RWPE1 (cell line): ENCODE data around the gene TPM1.
"Not testable (repeated sequence)": the region's sequence is repeated elsewhere in the genome, so short reads cannot be mapped to it uniquely, and the experiment has no call there.

ENCODE experiments used
- CTCF ChIA-PET: fragments of 350-600 bp; sonication (Branson Sonifier 250); formaldehyde crosslinking; extraction: SDS; loops from one replicate; lab custom pipeline; 2021; lab: Yijun Ruan, JAX
- POLR2A ChIA-PET: fragments of 400-600 bp; formaldehyde crosslinking; extraction: SDS; loops from one replicate; lab custom pipeline; 2020; ENCODE audit warnings: antibody characterized with exemption; ENCODE audit not compliant: low non-redundant PET; lab: Yijun Ruan, JAX
- DNase-seq: peaks from one replicate; pipeline ENCODE4 v3.0.0; 2012; ENCODE audit warnings: low spot score
- H3K27ac ChIP-seq: fragments of 450-650 bp; 2 replicates; pipeline ENCODE4 v1.5.1; 2017
- TF ChIP-seq, protein P1 (sequence below): fragments of 450-650 bp; conservative IDR thresholded peaks from 2 replicates; pipeline ENCODE4 v1.5.1; 2017; ENCODE audit warnings: low read depth, mild to moderate bottlenecking

TPM1 gene

DNA sequence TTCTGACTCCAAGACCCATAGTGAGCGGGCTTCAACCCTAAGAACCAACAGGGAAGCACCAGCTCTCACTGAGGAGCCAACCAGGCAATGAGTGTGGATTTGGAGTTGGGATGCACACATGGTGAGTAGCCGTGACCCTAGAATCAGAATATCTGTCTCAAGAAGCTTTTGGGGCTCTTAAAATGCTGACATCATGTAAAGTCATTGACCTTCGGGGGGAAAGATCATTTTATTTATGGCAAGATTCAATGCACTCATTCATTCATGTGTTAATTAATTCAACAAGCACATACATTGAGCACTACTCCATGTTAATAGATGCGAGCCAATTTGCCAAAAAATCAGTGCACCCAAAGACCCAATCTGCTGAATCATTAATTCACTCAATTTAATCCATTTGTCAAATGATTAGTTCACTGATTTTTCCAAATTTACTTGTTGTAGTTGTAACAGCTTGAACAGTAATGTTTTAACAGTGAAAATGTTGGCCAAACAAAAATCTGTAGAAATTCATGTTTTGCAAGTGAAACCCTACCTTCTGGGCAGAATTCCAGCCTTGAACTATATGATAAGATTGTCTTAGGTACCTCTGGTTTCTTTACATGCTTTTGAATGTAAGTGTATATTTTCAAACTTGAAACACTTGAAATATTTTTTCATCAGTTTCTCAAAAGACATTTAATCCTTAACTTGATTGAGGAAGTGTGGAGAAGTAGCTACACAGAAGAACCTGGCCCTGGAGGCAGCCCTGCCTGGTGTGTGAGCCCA, 49.3 kb downstream of the TPM1 start:
- ChIA-PET CTCF (interaction anchor here (0.9 to 1.6 kb wide), 2 partner anchors 243 to 310 kb away, joined by 4 to 6 read pairs; no protein-coding TSS in a partner anchor), POLR2A (no interaction called here)
- TF ChIP-seq, protein P1, sequence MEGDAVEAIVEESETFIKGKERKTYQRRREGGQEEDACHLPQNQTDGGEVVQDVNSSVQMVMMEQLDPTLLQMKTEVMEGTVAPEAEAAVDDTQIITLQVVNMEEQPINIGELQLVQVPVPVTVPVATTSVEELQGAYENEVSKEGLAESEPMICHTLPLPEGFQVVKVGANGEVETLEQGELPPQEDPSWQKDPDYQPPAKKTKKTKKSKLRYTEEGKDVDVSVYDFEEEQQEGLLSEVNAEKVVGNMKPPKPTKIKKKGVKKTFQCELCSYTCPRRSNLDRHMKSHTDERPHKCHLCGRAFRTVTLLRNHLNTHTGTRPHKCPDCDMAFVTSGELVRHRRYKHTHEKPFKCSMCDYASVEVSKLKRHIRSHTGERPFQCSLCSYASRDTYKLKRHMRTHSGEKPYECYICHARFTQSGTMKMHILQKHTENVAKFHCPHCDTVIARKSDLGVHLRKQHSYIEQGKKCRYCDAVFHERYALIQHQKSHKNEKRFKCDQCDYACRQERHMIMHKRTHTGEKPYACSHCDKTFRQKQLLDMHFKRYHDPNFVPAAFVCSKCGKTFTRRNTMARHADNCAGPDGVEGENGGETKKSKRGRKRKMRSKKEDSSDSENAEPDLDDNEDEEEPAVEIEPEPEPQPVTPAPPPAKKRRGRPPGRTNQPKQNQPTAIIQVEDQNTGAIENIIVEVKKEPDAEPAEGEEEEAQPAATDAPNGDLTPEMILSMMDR: no peak
- H3K27ac ChIP-seq: no peak overlapping the region
- DNase-seq: no peak

DNA sequence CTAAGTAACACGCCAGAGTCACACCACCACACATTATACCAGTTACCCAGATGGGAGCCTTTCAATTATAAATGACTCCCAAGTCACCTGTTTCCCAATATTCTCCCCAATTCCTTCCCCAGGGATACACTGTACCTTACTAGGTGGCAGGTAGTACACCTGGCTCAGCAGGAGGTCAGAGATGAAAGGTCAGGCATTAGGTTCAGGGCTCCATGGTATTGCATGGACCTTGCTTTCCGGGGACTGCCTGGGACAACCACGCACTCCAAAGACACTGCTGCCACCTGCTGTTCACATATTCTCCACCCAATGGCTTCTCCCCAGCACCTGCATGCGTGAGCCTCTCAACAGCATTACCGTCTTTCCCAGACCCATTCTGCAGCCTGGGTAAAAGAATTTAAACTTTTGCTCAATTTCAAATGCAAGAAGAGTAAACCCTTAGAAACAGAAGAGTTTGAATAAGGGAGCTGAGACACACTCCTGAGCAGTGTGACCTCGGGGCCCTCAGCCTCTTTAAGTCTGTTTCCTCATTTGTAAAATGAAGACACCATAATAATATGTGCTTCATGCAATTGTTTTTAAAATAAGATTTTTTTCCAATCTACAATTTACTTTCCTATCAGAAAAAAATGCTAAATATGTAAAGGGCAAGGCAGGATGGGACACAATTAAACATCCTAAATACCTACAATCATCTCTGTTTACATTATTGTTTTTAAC, 51.1 kb downstream of the TPM1 start:
- DNase-seq: peak; percentile 70
- TF ChIP-seq, protein P1: peak; percentile 95
- ChIA-PET POLR2A (no interaction called here), CTCF (interaction anchor here (0.6 to 1.6 kb wide), 7 partner anchors 16 to 615 kb away, joined by 3 to 6 read pairs (median 4); no protein-coding TSS in a partner anchor)
- no peak overlapping the region for H3K27ac ChIP-seq

DNA sequence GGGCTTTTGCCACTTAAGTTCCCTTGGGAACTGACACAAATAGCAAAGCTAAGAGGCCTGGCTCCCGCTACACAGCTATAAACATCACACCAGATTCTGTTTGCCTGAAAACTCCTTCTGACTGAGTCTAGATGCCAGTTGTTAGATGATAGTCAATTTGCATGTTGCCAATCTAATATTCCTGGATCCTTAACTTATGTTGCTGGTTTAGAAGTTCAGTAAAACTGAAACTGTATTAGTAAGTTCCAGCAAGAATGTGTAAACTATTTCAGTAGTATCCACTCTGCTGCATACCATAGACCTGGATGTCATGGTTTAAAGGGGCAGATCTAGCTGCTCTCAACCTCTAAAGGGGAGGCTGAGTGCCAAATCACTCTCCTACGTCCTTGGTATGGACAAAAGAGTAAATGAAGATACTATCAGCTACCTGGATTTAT, 52.0 kb downstream of the TPM1 start:
- ChIA-PET CTCF (interaction anchor here (0.7 to 1.2 kb wide), 7 partner anchors 15 to 356 kb away, joined by 3 to 8 read pairs (median 4); no protein-coding TSS in a partner anchor), POLR2A (no interaction called here)
- TF ChIP-seq, protein P1: no peak
- DNase-seq: no peak
- H3K27ac ChIP-seq: no peak overlapping the region

- ChIA-PET CTCF (no interaction called here), POLR2A (no interaction called here)
- no peak for DNase-seq
- no peak overlapping the region for H3K27ac ChIP-seq
- TF ChIP-seq, protein P1: no peak
Observed at GRCh38 chr15:63096178-63096577, 53.6 kb downstream of the TPM1 start.

GRCh38 chr15:63098901-63099300, 56.4 kb downstream of the TPM1 start:
- DNase-seq, H3K27ac ChIP-seq, POLR2A ChIA-PET, CTCF ChIA-PET: not testable (repeated sequence)

DNA sequence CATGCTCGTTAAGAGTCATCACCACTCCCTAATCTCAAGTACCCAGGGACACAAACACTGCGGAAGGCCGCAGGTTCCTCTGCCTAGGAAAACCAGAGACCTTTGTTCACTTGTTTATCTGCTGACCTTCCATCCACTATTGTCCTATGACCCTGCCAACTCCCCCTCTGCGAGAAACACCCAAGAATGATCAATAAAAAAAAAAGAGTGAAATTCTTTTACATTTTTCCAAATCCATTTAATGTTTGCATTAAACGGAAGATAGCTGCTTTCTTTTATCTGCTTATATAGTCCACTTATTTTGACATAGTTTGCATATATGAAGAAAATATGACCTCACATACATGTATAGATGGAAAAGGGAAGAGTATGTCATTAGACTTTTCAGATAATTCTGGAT, 57.0 kb downstream of the TPM1 start:
- H3K27ac ChIP-seq, DNase-seq, CTCF ChIA-PET: not testable (repeated sequence)
- POLR2A ChIA-PET: interaction anchor here (0.6 kb wide), 1 partner anchor 57 kb away, joined by 3 read pairs; no protein-coding TSS in a partner anchor

GRCh38 chr15:63103416-63103815, 60.9 kb downstream of the TPM1 start:
- DNase-seq: no peak
- CTCF ChIA-PET: interaction anchor here (0.6 to 0.7 kb wide), 2 partner anchors 186 to 778 kb away, joined by 3 to 5 read pairs; no protein-coding TSS in a partner anchor
- H3K27ac ChIP-seq: no peak overlapping the region
- POLR2A ChIA-PET: no interaction called here
- TF ChIP-seq, protein P1: no peak
